Neural cell (in vitro differentiated cells): ENCODE measurements around the gene ABHD16B. TPM values are rescaled to one million over a fixed set of nuclear protein-coding genes. Genes with fewer than 3 reads are reported as not detected.

Experiments used
- H2AFZ ChIP-seq: fragments of 200-600, 300-800 bp; sonication (generic), shearing (Covaris generic); 2 replicates; pipeline ENCODE4 v1.6.0; 2014; ENCODE audit warnings: low read depth, mild to moderate bottlenecking, antibody characterized with exemption, low read length, moderate library complexity
- H3F3A ChIP-seq: fragments of 200-600 bp; shearing (Covaris generic); 2 replicates; pipeline ENCODE4 v1.6.1; 2016; ENCODE audit warnings: mild to moderate bottlenecking, moderate library complexity, mixed read lengths, antibody characterized with exemption, low read length; ENCODE audit not compliant: insufficient read depth, poor library complexity, severe bottlenecking
- H3K27ac ChIP-seq: fragments of 200-600, 300-800 bp; sonication (generic), shearing (Covaris generic); 2 replicates; pipeline ENCODE4 v1.5.1; 2014; ENCODE audit warnings: mild to moderate bottlenecking, low read length, moderate library complexity
- H3K27me3 ChIP-seq: fragments of 300-800, 200-600 bp; sonication (generic), shearing (Covaris generic); 2 replicates; pipeline ENCODE4 v1.6.0; 2014; ENCODE audit warnings: mild to moderate bottlenecking, low read depth, low read length, moderate library complexity; ENCODE audit not compliant: insufficient read depth
- H3K36me3 ChIP-seq: fragments of 300-800, 200-600 bp; sonication (generic), shearing (Covaris generic); 2 replicates; pipeline ENCODE4 v1.5.1; 2014; ENCODE audit warnings: mild to moderate bottlenecking, antibody characterized with exemption, low read length, moderate library complexity; ENCODE audit not compliant: insufficient read depth
- H3K4me2 ChIP-seq: fragments of 300-800, 200-600 bp; sonication (generic), shearing (Covaris generic); 2 replicates; pipeline ENCODE4 v1.6.0; 2014; ENCODE audit warnings: mild to moderate bottlenecking, low read length
- H3K4me3 ChIP-seq: fragments of 300-800, 200-600 bp; sonication (generic), shearing (Covaris generic); 2 replicates; pipeline ENCODE4 v1.5.1; 2014; ENCODE audit warnings: mild to moderate bottlenecking, low read length, moderate library complexity
- H3K79me2 ChIP-seq: fragments of 200-600 bp; shearing (Covaris generic); replicated peaks from 2 replicates; pipeline ENCODE4 v1.6.0; 2014; ENCODE audit warnings: mild to moderate bottlenecking, low read length, moderate library complexity; ENCODE audit not compliant: insufficient read depth
- H3K9ac ChIP-seq: fragments of 300-800, 200-600 bp; sonication (generic), shearing (Covaris generic); 2 replicates; pipeline ENCODE4 v1.6.1; 2016; ENCODE audit warnings: mild to moderate bottlenecking, low read length, mixed read lengths
- H3K9me2 ChIP-seq: fragments of 200-600 bp; shearing (Covaris generic); 2 replicates; pipeline ENCODE4 v1.6.1; 2016; ENCODE audit warnings: mild to moderate bottlenecking, low read length, mixed read lengths; ENCODE audit not compliant: insufficient read depth
- H3K9me3 ChIP-seq: fragments of 200-600, 300-800 bp; sonication (generic), shearing (Covaris generic); 2 replicates; pipeline ENCODE4 v1.6.1; 2016; ENCODE audit warnings: mild to moderate bottlenecking, mixed run types, low read length, moderate library complexity, mixed read lengths
- H4K20me1 ChIP-seq: fragments of 200-600 bp; shearing (Covaris generic); 2 replicates; pipeline ENCODE4 v1.6.1; 2016; ENCODE audit warnings: mild to moderate bottlenecking, mixed run types; ENCODE audit not compliant: insufficient read depth
- EP300 ChIP-seq: fragments of 450-650 bp; conservative IDR thresholded peaks from 2 replicates; pipeline ENCODE4 v1.6.1; 2014; ENCODE audit warnings: antibody characterized with exemption, mild to moderate bottlenecking, moderate library complexity; ENCODE audit not compliant: poor library complexity, severe bottlenecking
- EZH2 ChIP-seq: fragments of 200-600, 300-800 bp; shearing (Covaris generic), sonication (generic); IDR thresholded peaks from 2 replicates; pipeline ENCODE4 v1.6.1; 2014; ENCODE audit warnings: antibody characterized with exemption, low read length, borderline replicate concordance, mild to moderate bottlenecking; ENCODE audit not compliant: insufficient read depth, poor library complexity, severe bottlenecking
- MXI1 ChIP-seq: fragments of 450-650 bp; conservative IDR thresholded peaks from 2 replicates; pipeline ENCODE4 v1.6.1; 2014; ENCODE audit warnings: antibody characterized with exemption, mild to moderate bottlenecking; ENCODE audit not compliant: poor library complexity, severe bottlenecking
- POLR2AphosphoS5 ChIP-seq: IDR thresholded peaks from 2 replicates; pipeline ENCODE4 v1.6.1; 2012
- RAD21 ChIP-seq: fragments of 450-650 bp; conservative IDR thresholded peaks from 2 replicates; pipeline ENCODE4 v1.6.1; 2014; ENCODE audit warnings: antibody characterized with exemption, mild to moderate bottlenecking, moderate library complexity
- SMC3 ChIP-seq: fragments of 450-650 bp; conservative IDR thresholded peaks from 2 replicates; pipeline ENCODE4 v1.6.1; 2014; ENCODE audit warnings: antibody characterized with exemption, mild to moderate bottlenecking, moderate library complexity; ENCODE audit not compliant: poor library complexity
- TAF1 ChIP-seq: IDR thresholded peaks from 2 replicates; pipeline ENCODE4 v1.6.1; 2012; ENCODE audit warnings: low read depth
- polyA plus RNA-seq: library from polyadenylated mRNA; depleted of rRNA; stranded (reverse); fragments of >200 nt; gene quantifications from 2 replicates; pipeline ENCODE4 v1.2.3, GENCODE V29; 2014
- TF ChIP-seq, protein P1 (sequence below): fragments of 450-650 bp; IDR thresholded peaks from 2 replicates; pipeline ENCODE4 v1.5.1; 2014; ENCODE audit warnings: antibody characterized with exemption, mild to moderate bottlenecking, moderate library complexity; ENCODE audit not compliant: poor library complexity, severe bottlenecking
- TF ChIP-seq, protein P2 (sequence below): IDR thresholded peaks from 2 replicates; pipeline ENCODE4 v1.6.1; 2012; ENCODE audit warnings: borderline replicate concordance

The ABHD16B gene
- polyA plus RNA-seq, 1 donor from 2014 or later: not detected

DNA sequence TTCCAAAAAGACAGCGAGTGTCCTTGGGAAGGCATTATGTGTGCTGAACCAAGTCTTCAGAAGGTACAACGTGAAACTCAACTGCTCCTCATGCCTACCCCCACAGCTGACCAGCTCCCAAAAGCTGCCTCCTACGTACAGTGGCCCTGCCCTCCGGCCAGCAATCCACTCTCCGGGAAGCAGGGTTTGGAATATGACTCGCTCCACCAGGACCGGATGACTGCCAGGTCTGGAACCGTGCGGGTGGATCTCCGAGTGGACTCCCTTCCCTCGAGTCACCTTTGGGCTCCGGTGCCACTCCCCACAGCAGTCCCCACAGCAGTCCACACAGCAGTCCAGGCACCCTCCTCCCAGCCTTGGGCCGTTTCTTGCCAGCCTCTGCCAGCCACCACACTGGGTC lies 34.5 kb upstream of the ABHD16B start:
- H3K9me2 ChIP-seq: no peaks in the 10 kb centered on the region
- no peak overlapping the region for H3K4me2 ChIP-seq
- H3K27ac ChIP-seq: no peak overlapping the region
- no peaks in the 10 kb centered on the region for H4K20me1 ChIP-seq
- no peaks in the 10 kb centered on the region for H3K9me3 ChIP-seq
- TF ChIP-seq, protein P1, sequence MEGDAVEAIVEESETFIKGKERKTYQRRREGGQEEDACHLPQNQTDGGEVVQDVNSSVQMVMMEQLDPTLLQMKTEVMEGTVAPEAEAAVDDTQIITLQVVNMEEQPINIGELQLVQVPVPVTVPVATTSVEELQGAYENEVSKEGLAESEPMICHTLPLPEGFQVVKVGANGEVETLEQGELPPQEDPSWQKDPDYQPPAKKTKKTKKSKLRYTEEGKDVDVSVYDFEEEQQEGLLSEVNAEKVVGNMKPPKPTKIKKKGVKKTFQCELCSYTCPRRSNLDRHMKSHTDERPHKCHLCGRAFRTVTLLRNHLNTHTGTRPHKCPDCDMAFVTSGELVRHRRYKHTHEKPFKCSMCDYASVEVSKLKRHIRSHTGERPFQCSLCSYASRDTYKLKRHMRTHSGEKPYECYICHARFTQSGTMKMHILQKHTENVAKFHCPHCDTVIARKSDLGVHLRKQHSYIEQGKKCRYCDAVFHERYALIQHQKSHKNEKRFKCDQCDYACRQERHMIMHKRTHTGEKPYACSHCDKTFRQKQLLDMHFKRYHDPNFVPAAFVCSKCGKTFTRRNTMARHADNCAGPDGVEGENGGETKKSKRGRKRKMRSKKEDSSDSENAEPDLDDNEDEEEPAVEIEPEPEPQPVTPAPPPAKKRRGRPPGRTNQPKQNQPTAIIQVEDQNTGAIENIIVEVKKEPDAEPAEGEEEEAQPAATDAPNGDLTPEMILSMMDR: no peak
- TF ChIP-seq TAF1: no peak
- no peak for TF ChIP-seq SMC3
- no peak for TF ChIP-seq POLR2AphosphoS5
- TF ChIP-seq EP300: no peak
- no peak for TF ChIP-seq MXI1
- no peaks in the 10 kb centered on the region for H3K36me3 ChIP-seq
- H2AFZ ChIP-seq: no peak overlapping the region
- H3K79me2 ChIP-seq: peaks cover 60% of the 10 kb centered on the region
- H3K4me3 ChIP-seq: no peak overlapping the region
- H3F3A ChIP-seq: peaks cover 5% of the 10 kb centered on the region
- no peaks in the 10 kb centered on the region for H3K27me3 ChIP-seq
- no peak overlapping the region for H3K9ac ChIP-seq

DNA sequence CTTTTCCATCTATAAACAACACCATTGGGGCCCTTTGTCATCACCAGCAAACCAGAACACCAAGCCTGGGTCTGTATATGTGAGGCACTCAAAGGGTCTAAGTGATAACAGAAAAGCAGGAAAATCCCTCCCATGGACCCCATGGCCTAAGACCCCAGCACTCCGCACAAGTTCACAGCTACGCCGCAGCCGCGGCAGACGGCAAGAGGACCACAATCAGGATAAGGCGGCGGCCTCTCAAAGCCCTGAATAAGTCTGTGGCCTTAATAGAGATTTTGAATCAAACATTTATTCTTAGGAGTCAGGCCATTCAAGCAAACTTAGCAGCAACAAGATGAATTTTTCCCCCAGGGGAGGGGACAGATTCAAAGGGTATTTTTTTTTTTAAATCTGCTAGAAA lies 33.2 kb upstream of the ABHD16B start:
- TF ChIP-seq EZH2: no peak
- TF ChIP-seq, protein P1: no peak
- no peak for TF ChIP-seq RAD21
- no peak for TF ChIP-seq MXI1
- TF ChIP-seq SMC3: no peak
- TF ChIP-seq POLR2AphosphoS5: no peak
- TF ChIP-seq TAF1: no peak
- TF ChIP-seq, protein P2, sequence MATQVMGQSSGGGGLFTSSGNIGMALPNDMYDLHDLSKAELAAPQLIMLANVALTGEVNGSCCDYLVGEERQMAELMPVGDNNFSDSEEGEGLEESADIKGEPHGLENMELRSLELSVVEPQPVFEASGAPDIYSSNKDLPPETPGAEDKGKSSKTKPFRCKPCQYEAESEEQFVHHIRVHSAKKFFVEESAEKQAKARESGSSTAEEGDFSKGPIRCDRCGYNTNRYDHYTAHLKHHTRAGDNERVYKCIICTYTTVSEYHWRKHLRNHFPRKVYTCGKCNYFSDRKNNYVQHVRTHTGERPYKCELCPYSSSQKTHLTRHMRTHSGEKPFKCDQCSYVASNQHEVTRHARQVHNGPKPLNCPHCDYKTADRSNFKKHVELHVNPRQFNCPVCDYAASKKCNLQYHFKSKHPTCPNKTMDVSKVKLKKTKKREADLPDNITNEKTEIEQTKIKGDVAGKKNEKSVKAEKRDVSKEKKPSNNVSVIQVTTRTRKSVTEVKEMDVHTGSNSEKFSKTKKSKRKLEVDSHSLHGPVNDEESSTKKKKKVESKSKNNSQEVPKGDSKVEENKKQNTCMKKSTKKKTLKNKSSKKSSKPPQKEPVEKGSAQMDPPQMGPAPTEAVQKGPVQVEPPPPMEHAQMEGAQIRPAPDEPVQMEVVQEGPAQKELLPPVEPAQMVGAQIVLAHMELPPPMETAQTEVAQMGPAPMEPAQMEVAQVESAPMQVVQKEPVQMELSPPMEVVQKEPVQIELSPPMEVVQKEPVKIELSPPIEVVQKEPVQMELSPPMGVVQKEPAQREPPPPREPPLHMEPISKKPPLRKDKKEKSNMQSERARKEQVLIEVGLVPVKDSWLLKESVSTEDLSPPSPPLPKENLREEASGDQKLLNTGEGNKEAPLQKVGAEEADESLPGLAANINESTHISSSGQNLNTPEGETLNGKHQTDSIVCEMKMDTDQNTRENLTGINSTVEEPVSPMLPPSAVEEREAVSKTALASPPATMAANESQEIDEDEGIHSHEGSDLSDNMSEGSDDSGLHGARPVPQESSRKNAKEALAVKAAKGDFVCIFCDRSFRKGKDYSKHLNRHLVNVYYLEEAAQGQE: no peak
- TF ChIP-seq EP300: no peak
- Histone ChIP-seq H3K36me3 (no peaks in the 10 kb centered on the region), H3F3A (peaks cover 5% of the 10 kb centered on the region), H3K27ac (no peak overlapping the region), H3K9ac (no peak overlapping the region), H3K4me3 (peak overlapping the region; percentile 90), H2AFZ (no peak overlapping the region), H3K27me3 (peaks cover 12% of the 10 kb centered on the region), H3K9me2 (no peaks in the 10 kb centered on the region), H3K79me2 (peaks cover 48% of the 10 kb centered on the region), H4K20me1 (no peaks in the 10 kb centered on the region), H3K9me3 (no peaks in the 10 kb centered on the region), H3K4me2 (no peak overlapping the region)
